NCI-H2171 treated with DMSO at 0.1 percent for 48 hours (cell line): Measurements from ENCODE around the gene COPB1.
"Not testable (repeated sequence)": the region's sequence is repeated elsewhere in the genome, so short reads cannot be mapped to it uniquely, and the experiment has no call there.

Experiments used
- DNase-seq: peaks from one replicate; lab custom pipeline; 2025; lab: John Stamatoyannopoulos, UW

Gene COPB1, protein sequence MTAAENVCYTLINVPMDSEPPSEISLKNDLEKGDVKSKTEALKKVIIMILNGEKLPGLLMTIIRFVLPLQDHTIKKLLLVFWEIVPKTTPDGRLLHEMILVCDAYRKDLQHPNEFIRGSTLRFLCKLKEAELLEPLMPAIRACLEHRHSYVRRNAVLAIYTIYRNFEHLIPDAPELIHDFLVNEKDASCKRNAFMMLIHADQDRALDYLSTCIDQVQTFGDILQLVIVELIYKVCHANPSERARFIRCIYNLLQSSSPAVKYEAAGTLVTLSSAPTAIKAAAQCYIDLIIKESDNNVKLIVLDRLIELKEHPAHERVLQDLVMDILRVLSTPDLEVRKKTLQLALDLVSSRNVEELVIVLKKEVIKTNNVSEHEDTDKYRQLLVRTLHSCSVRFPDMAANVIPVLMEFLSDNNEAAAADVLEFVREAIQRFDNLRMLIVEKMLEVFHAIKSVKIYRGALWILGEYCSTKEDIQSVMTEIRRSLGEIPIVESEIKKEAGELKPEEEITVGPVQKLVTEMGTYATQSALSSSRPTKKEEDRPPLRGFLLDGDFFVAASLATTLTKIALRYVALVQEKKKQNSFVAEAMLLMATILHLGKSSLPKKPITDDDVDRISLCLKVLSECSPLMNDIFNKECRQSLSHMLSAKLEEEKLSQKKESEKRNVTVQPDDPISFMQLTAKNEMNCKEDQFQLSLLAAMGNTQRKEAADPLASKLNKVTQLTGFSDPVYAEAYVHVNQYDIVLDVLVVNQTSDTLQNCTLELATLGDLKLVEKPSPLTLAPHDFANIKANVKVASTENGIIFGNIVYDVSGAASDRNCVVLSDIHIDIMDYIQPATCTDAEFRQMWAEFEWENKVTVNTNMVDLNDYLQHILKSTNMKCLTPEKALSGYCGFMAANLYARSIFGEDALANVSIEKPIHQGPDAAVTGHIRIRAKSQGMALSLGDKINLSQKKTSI

DNA sequence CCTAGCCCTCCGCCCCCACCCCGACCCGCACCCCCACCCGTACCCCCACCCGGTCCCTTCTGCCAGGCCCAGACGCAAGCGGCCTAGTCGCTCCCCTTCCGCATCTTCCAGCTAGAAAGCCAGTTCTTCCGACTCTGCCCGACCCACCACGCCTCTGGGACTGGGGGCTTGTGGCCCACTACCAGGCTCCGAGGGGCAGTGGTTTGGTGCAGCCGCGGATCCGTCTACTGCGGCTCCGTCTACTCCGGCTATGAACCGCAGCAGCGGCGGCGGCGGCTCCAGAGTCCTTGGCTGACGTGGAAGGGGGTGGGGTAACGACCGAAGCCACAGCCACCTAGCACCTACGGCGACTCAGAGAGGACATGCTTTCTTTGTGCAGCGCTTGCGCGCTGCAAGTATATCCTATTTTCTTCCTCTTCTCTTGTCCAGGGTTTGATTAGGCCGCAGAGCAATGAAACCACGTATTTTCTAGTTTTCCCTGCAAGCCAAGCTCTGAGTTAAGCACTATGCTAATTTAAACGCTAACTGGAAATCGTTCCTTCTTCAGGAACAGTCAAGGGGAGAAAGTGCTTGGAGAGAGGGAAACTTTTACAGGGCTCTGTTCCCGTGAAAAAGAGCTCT is at the start of gene COPB1:
COPB1 (minus strand) TSS at position 252 of the 621 bp plus-strand sequence. CDS start 883 bp downstream, outside the sequence.
- peak; percentile 74 for DNase-seq

DNA sequence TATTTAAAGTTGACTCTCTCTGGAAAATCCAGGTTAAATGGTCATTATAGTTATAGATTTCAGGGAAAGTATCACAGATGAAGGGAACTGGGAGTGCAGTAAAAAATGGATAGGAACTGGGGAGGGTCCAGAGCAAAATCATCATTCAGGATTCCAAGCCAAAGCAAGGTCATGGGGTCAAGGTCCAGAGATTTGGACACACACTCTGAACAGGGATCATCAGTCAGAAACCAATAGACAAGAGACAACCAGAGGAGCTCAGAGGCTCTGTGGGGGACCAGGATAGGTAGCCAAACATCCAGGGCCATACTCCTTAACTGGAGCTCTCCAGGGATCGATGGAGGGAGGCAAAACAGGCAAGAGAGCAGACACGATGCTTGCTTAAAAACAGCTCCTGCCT is 47.8 kb upstream of the COPB1 start:
- DNase-seq: no peak

DNA sequence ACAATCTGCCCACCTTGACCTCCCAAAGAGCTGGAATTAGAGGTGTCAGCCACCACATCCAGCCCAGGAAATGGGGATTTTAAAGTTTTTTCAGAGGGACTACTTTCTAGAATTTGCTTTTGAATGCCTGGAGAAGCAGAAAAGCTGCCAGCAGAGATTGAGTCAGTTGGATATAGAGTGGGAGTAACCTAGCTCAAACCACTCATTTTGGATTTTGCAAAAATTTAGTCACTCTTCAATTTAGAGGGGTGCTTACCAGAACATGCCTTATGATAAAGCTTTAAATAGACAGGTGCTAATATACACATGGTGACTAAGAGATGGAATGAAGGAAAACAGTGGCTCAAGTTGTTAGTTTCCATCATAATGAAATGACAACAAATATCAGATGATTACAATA is 47.1 kb upstream of the COPB1 start:
- DNase-seq: no peak

DNA sequence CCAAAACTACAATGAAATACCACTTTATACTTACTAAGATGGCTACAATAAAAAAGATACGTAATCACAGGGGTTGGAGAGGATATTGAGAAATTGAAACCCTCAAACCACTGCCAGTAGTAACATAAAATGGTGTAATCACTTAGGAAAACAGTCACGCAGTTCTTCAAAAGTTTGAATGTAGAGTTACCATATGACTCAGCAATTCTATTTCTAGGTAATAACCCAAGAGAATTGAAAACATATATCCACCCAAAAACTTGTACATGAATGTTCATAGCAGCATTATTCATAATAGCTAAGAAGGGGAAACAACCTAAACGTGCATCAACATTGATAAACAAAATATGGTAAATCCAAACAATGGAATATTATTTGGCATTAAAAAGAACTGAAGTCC is 45.0 kb upstream of the COPB1 start:
- DNase-seq: no peak

DNA sequence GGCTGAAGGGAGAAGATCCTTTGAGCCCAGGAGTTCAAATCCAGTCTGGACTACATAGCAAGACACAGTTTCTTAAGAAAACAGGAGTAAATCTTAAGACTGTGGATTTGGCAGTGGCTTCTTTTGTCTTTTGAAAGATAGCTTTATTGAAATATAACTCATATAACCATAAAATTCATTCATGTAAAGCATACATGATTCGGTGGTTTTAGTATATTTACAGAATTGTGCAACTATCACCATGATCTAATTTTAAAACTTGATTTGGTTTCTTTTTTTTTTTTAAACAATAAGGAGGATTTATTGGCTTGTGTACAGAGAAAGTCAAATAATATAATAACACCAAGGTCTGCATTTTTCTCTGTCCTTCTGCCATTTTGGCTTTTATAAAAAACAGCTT is 43.6 kb upstream of the COPB1 start:
- DNase-seq: no peak

DNA sequence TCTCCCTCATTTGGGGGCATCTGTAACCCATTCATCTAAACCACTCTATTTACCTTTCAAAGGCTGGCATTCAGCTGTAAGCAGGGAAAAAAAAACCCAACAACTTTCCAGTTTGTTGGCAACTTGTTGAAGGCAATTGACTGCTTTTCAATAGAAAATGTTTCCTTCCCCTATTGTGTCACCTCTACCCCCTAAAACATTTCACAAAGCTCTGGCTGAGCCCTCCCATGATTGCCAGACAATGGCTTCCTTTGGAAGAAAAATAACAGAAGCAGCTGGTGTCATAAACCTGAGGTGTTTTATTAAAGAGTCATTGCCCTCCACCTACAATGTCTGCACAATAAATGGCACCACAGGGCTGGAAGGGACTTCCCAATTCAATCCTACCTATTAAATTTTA is 42.7 kb upstream of the COPB1 start:
- DNase-seq: no peak

DNA sequence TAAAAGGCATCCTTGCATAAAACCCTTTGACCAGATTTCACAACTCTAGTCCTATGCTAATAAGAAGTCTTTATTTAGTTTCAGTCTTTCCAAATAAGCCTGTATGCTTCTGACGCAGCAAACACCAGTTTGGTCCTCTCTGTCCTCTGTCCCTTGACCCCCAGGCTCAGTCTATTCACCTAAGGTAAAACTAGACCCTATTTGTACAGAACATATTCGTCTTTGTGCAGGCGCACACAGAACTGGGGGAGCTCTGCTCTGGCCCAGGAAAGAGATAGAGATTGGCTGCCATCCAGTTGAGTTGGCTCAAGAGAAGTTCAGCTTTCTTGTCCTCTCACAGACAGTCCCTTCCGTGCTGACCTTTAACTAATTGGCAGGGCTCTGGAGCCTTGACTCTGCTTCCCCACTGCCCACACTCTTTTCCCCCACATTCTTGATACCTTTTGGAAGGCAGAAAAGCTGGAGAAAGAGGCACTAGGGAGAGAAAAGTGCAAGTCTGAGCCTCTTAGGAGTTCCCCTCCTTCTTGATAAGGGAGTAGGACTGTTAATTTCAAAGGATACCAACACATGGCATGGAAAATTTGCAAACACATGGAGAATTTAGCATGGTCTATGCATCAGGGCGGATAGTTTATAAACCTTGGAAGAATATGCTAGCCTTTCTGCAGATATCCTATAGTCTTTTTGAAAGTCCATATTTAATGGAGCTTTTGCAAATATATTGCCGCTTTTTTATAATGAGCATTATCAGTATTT is 41.8 kb upstream of the COPB1 start:
- no peak for DNase-seq

DNA sequence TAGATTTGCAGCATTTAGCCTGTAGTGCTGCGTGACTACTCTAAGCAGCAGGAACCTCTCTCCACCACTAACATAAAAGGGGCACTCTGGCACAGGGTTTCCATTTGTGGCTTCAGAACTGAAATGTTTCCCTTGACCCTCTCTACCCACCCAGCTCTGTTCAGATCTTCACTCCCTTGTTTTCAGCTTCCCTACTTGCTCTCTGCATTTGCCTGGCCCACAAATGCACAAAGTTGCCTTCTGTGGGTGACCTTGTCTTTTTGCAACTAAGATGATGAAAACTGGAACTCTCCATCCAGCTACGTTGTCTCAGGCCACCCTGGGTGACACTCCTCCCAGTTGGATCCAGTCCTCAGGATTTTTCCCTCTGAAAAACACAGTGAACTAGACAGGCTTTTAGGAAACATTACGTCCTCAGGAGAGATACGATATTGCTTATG is 40.4 kb upstream of the COPB1 start:
- DNase-seq: no peak

DNA sequence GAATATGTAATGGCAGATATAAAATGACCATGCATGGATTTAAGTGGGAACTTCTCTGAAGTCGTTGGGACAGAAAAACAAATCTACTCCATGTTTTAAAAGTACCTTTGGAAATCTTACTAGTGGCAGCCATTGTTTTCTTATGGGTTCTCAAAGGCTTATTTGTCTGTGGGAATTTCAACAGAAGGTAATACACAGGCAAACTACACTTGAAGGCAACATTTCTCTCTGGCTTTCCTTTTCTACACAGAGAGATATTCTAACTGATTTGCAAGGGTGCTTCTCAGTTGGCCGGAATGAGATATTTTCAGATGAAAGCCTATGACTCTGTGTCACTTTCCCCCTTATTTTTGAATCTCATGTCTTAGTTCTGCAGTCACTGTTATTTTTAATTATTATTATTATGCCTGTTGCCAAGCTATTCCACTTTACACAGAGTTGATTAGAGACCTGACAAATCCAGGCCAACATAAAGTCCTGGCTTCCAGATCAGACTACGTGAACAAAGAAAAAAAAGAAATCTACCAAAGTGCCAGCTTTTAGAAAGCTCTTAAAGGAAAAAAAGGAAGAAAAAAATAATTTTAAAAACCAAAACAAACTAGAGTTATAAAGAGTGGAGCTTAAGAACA is 39.4 kb upstream of the COPB1 start:
- DNase-seq: no peak

DNA sequence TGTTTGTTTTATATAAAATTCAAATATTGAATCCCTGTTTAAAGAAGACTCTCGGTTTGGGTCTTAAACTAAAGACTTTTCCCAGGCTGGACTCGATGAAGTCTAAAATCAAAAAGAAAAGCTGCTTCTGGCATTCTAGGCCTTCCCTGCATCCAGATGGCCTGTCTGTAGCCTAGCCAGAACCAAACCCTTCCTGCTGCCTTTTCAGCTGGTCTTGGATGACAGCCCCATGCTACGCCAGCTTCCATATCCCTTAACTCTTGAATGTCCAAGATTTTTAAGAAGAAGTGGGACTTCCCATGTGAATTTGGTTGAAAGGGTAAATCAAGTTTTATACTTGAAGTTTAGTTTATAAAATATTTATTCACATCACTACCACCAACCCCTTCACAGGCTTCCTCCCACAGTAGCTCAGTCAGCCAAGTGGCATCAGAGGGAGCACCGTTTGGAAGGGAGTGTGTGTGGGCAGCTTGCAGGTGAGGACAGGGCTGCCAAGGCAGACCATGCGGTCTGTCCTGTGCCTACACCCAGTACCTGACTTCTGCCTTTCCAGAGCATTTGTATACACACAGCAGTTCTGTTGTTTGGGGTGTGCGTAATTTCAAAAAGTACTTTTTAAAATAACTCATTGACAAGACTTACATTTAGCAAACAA is 38.8 kb upstream of the COPB1 start:
- DNase-seq: no peak

DNA sequence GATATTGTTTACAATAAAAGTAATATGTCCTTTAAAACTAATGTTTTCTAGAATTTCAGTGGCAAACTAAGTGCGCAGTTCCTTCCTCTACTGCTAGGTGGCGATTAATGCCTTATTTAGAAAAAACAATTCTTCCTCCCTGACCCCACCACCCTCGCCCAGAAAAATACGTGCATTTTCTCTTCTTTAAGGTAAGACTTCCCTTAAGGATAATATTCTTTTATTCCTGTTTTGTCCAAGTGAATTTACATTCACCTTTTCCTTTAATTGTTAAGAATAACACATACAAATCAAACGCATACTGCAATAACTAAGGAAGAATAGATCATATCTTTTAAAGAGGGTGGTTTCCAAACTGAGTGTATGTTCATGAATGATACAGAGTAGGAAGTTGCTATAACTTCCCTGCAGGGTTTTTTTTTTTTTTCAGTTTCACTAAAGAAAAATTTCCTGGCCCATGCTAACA is 37.6 kb upstream of the COPB1 start:
- peak; percentile 2 for DNase-seq

DNA sequence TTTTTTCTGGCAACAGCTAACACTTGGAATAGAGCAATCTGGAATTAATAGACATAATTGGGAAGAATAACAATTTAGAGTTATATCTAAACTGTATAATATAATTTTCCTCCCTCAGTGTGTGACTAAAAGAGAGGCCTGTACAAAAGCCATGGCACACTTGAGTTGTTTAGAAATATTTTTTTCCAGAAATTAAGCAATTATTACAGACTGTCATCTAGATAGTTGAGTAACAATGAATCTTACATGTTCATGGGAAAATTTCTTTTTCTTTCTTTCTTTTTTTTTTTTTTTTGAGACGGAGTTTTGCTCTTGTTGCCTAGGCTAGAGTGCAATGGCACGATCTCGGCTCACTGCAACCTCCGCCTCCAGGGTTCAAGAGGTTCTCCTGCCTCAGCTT is 35.6 kb upstream of the COPB1 start:
- DNase-seq: not testable (repeated sequence)

DNA sequence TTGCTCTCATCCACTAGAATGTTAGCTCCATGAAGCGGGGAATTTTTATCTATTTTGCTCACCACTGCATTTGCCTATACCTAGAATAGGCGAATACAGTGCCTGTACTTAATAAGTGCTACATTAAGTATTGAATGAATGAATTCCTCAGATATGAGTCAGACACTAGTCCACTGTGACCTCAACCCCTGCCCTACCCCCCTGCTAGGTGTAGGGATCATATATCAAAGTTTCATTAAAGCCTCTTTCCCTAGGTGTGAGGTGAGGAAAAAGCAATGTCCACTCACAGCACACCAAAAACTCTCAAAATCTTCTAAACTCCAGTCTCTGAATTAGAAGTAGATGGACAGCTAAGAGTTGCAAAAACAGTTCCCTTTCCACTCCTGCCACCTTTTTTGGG is 30.3 kb upstream of the COPB1 start:
- DNase-seq: no peak

DNA sequence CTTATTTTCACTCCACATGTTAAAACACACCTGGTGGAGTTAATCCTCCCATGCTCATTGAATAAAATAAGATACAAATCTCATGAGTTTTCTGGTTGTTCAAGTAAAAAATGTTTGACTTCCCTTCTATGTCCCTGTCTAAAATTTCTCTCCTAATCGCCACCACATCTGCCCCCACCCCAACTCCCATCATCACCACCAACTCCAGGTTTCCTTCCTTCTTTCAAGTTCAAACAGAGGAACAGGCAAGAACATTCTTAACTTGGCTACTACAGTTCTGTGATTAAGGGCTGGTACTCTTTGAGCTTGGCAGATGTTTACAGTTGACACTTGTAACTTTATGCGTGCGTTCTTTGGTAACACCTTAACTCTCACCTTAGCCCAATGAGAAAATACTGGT is 29.7 kb upstream of the COPB1 start:
- DNase-seq: no peak

DNA sequence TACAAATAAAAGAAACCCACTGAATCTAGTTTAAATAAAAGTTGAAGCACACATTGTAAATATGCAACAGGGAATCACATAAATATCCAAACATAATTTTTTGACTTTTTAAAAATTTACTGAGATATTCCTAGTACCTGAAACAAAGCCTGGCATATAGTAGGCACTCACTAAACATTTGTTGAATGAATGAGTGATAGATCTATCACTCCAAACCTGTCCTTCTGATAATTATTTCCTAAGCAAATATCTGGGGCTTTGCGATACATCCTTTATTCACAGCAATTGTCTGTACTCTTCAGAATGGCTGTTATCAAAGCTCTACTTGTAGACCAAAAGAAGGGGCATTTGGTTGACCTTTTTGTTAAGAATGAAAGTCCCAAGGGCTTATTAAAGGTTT is 23.2 kb upstream of the COPB1 start:
- DNase-seq: no peak

DNA sequence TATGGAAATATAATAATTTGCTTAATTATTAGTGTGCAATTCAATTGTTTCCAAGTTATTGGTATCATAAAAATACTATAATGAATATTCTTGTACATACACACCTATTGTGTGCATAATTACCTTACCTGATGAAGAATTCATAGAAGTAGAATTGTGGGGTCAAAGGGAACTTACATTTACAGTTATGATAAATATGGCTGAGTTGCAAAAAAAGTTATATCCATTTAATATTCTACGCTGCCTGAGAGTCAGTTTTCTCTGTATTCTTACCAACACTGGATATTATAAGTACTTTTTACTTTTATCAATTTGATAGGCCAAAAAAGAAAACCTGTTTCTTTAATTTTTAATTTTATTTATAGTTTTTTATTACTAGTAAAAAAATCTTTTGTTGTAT is 22.6 kb upstream of the COPB1 start:
- DNase-seq: no peak

DNA sequence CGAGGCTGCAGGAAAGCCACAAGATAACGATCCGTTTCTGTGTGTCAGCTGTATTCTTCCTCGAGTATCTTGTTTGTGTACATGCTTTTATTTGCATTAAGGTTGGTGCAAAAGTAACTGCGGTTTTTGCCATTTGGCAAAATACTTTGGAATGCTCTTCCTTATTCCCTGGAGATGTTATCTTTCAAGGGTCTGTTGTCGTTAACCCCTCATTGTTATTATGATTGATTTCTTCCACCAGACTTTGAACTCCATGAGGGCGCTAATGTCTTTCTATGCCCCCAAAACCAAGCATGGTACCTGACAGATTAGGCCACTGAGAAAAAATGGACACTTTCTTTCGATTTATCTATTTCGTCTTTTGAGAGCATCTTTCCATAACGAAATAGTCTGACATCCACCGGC is 21.1 kb upstream of the COPB1 start:
- DNase-seq: no peak

DNA sequence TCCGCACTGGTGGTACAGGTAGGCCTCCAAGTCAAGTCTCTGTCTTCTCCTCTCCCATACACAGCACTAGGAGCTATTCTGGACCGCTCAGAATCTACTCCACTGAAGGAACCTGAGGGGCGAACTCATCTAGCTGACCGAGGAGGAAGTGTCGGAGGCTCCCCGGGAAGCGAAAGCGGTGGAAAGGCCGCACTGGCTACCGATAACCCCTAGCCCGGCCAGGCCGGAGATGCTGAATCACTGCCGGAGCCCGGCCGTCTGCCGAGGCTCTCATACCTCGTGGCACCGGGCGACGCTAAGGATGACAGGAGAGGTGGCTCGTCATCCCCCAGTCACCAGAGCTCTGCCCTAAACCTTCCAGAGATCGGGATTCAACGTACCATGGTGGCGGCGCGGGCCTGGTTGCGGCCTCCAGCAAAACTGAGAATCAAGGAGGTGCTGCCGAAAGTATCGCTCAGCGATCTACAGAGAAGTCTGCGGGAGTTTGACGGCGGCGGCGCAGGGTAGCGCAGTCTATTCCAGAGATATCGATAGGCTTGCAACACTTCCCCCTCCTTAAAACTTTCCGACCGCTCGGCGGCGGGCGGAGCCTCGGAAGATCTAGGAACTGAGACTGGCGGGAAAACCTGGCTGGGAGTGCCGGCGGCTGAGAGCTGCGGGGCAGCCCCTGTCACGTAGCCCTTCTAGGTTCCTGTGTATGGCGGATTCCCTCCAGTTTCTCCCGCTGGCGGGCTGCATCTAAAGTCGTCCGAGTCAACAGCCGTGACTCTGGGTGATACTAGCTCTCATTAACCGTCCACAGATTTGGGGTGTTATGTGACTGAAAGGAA is 20.5 kb upstream of the COPB1 start, which contains the start of gene PSMA1:
PSMA1 (minus strand) TSS at position 470 of the 830 bp plus-strand sequence; CDS start at position 383, 87 bp downstream.
- DNase-seq: peak; percentile 92

DNA sequence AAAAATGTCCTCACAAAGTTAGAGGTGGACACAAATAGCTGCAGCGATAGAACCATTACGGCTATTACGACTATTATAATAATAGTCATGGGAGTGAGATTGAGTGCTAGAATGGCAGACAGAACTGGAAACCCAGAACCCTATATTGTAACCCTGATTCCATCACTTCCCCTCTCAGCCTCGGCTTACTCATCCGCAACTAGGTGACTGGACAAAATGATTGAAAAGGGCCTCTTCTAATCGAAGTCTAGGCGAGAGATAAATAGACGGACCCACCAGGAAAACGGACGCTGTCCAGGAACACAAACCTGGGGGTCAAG is 19.9 kb upstream of the COPB1 start:
- DNase-seq: peak; percentile 15

DNA sequence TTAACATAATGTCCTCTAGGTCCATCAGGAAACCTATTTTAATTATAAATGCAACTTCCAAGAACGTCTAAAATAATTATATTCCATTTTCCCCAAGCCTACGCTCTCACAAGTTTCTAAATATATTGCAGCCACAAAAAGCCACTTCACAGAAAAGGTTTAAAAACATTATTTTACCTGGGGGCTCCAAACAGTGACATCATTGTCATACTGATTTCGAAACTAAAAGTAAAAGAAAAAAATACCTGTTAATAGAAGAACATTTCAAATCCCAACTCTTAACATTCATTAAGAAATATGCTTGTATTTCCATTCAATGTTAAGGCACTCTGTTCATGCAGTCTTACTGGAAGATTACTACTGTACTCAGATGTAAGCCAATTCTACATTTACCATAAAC is 19.2 kb upstream of the COPB1 start:
- no peak for DNase-seq
